ENCODE results near the gene IL1RN. TPM values are rescaled to one million over a fixed set of nuclear protein-coding genes. Genes with fewer than 3 reads are reported as not detected.
"Not testable (repeated sequence)": the region's sequence is repeated elsewhere in the genome, so short reads cannot be mapped to it uniquely, and the experiment has no call there.

Gene IL1RN
- total and polyA plus RNA-seq, 8 donors = 0.87 to 220 (median 28.5) TPM; not detected in 2

DNA sequence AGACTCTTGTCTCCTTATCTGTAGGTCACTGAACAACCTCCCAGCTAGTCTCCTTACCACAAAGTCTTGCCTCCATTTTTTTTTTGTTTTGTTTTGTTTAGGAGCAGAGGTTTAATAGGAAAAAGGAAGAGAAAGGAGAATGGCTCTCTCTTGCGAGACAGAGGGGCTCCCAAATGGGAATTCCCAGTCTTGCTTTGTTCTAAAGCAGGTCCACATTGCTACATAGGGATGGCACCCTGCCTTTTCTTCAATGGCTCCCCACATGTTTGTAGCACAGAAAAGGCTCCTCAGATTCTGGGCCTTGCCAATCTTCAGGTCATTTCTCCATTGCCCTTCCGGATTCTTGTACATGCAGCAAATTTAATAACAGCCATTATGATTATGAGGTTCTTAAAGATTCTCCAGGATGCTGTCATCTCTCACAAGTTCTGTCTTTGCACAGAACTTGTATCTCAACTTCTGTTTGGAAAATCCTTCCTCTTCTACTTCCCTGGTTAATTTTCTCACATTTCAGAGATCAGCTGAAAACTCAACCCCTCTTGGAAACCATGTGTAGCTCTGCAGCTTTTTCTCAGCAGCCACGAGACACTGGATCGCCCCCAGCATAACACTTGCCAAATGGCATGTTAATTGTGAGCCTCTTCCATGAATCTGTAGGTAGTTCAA is 36.0 kb upstream of the IL1RN start:
- Histone ChIP-seq H3K27ac (no peak overlapping the region), H3K4me3 (no peak overlapping the region), H3K9me3 (peaks cover 0 to 5% (median 2%) of the 10 kb centered on the region in 4 donors), H3K36me3 (no peaks in the 10 kb centered on the region), H3K27me3 (no peaks in the 10 kb centered on the region), H3K4me1 (no peaks in the 10 kb centered on the region)
- TF ChIP-seq EP300 (IDR thresholded peaks at IDR 0.05) (no peak), POLR2AphosphoS5 (IDR thresholded peaks at IDR 0.05) (no peak), POLR2A (IDR thresholded peaks at IDR 0.05) (no peak)
- TF ChIP-seq, protein P1, sequence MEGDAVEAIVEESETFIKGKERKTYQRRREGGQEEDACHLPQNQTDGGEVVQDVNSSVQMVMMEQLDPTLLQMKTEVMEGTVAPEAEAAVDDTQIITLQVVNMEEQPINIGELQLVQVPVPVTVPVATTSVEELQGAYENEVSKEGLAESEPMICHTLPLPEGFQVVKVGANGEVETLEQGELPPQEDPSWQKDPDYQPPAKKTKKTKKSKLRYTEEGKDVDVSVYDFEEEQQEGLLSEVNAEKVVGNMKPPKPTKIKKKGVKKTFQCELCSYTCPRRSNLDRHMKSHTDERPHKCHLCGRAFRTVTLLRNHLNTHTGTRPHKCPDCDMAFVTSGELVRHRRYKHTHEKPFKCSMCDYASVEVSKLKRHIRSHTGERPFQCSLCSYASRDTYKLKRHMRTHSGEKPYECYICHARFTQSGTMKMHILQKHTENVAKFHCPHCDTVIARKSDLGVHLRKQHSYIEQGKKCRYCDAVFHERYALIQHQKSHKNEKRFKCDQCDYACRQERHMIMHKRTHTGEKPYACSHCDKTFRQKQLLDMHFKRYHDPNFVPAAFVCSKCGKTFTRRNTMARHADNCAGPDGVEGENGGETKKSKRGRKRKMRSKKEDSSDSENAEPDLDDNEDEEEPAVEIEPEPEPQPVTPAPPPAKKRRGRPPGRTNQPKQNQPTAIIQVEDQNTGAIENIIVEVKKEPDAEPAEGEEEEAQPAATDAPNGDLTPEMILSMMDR (IDR thresholded peaks at IDR 0.05) = no peak
- whole genome bisulfite sequencing, 5 donors = 70 to 85% (median 77%) methylated on average over 4 of the region's 4 CpGs
- intact Hi-C loops (cut with DNase I; ENCODE audit: low total_unique reads) = no loop called here
- DNase-seq = no peak

DNA sequence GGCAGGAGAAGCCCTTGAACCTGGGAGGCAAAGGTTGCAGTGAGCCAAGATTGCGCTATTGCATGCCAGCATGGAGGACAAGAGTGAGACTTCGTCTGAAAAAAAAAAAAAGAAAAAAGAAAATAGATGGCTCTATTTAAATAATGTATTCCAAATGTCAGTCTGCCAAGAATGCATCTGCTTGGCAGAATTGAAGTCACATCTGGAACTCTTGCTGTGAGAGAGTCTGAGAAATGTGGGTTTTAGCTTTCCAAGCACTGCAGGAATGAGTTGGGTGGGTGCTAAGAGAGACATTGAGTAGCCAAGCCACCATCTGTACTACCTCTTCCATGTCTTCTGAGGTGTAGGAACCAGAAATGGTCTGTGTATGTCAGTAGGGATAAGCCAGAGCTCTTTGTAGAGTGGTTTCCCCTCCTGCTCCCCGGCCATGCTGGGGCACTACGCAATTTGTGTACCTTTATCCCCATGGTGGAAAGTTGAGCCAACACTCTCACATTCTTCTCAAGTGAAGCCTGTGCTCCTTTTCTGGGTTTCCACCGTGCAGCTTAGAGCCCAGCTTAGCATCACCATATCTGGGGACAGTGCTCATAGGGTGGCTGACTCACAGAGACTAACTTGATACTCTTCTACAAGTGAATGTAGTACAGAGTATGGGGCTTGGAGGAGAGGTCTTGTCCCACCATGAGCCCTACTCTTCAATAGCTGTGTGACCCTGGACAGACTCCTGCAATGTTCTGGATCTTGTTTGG is 34.4 kb upstream of the IL1RN start:
- no peak overlapping the region for H3K4me3 ChIP-seq
- intact Hi-C loops (cut with DNase I; ENCODE audit: low total_unique reads) = no loop called here
- H3K36me3 ChIP-seq = no peaks in the 10 kb centered on the region
- TF ChIP-seq, protein P1 (IDR thresholded peaks at IDR 0.05) = no peak
- TF ChIP-seq POLR2A (IDR thresholded peaks at IDR 0.05) = no peak
- no peak for TF ChIP-seq POLR2AphosphoS5 (IDR thresholded peaks at IDR 0.05)
- TF ChIP-seq EP300 (IDR thresholded peaks at IDR 0.05) = no peak
- WGBS, 5 donors = 78 to 89% (median 88%) methylated on average over 5 of the region's 5 CpGs
- peaks cover 0 to 5% (median 0%) of the 10 kb centered on the region in 4 donors for H3K9me3 ChIP-seq
- H3K27me3 ChIP-seq = no peaks in the 10 kb centered on the region
- no peak for DNase-seq
- no peaks in the 10 kb centered on the region for H3K4me1 ChIP-seq
- no peak overlapping the region for H3K27ac ChIP-seq

DNA sequence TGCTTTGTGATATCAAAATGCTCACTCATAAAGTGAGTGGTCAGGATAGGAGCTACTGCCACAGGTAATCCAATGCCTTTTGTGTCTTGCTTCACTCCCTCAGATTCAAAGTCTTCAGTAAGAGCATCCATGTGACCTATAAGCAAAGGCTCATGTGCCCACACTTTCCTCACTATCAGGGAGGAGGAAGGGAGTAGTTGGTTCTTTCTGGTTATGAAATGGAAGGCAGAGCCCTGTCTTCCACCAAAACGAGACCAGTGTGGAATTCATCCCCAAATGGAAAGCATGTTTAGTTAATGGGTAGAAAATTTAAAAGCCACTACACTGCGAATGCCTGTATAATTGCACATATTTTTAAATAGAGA is 33.8 kb upstream of the IL1RN start:
- 42 to 65% (median 55%) methylated on average over 2 of the region's 2 CpGs for WGBS, 5 donors
- no peak for TF ChIP-seq EP300 (IDR thresholded peaks at IDR 0.05)
- TF ChIP-seq, protein P1 (IDR thresholded peaks at IDR 0.05) = no peak
- TF ChIP-seq POLR2AphosphoS5 (IDR thresholded peaks at IDR 0.05) = no peak
- TF ChIP-seq POLR2A (IDR thresholded peaks at IDR 0.05) = no peak
- Histone ChIP-seq H3K4me3 (no peak overlapping the region), H3K36me3 (no peaks in the 10 kb centered on the region), H3K4me1 (no peaks in the 10 kb centered on the region), H3K27me3 (no peaks in the 10 kb centered on the region), H3K27ac (no peak overlapping the region), H3K9me3 (peaks cover 0 to 5% (median 0%) of the 10 kb centered on the region in 4 donors)
- intact Hi-C loops (cut with DNase I; ENCODE audit: low total_unique reads) = no loop called here
- no peak for DNase-seq

DNA sequence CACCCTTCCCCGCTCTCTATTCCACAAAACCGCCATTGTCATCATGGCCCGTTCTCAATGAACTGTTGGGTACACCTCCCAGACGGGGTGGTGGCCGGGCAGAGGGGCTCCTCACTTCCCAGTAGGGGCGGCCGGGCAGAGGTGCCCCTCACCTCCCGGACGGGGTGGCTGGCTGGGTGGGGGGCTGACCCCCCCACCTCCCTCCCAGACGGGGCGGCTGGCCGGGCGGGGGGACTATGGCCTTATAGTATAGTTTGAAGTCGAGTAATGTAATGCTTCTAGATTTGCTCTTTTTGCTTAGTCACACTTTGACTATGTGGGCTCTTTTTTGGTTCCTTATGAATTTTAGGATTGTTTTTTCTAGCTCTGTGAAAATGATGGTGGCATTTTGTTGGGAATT is 31.1 kb upstream of the IL1RN start:
- H3K36me3 ChIP-seq = not testable (repeated sequence)
- WGBS, 5 donors = 91 to 94% (median 93%) methylated on average over 10 to 14 of the region's 14 CpGs

DNA sequence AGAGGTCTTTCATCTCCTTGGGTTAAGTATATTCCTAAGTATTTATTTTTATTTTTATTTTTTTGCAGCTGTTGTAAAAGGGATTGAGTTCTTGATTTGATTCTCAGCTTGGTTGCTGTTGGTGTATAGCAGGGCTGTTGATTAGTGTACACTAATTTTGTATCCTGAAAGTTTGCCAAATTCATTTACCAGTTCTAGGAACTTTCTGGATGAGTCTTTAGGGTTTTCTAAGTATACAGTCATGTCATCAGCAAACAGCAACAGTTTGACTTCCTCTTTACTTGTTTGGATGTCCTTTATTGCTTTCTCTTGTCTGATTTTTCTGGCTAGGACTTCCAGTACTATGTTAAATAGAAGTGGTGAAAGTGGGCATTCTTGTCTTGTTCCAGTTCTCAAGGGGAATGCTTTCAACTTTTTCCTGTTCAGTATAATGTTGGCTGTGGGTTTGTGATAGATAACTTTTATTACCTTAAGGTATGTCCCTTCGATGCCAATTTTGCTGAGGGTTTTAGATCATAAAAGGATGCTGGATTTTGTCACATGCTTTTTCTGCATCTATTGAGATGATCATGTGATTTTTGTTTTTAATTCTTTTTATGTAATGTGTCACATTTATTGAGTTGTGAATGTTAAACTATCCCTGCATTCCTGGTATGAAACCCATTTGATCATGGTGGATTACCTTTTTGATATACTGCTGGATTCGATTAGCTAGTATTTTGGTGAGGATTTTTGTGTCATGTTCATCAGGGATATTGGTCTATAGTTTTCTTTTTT is 30.4 kb upstream of the IL1RN start:
- H3K27me3 ChIP-seq; DNase-seq; H3K36me3 ChIP-seq; H3K4me1 ChIP-seq; H3K27ac ChIP-seq; intact Hi-C loops (cut with DNase I; ENCODE audit: low total_unique reads); H3K4me3 ChIP-seq; H3K9me3 ChIP-seq: not testable (repeated sequence)
- WGBS, 5 donors = 44 to 95% (median 84%) methylated on average over 2 of the region's 2 CpGs

More for the DNA sequence above, 31.1 kb upstream of the IL1RN start:
- H3K9me3 ChIP-seq; intact Hi-C loops (cut with DNase I; ENCODE audit: low total_unique reads); H3K27me3 ChIP-seq; H3K27ac ChIP-seq; H3K4me3 ChIP-seq; DNase-seq; H3K4me1 ChIP-seq: not testable (repeated sequence)
